HEK293T (cell line): Measurements from ENCODE around the gene RIMOC1.

Experiments
- CTCF ChIA-PET: fragments of 350-600 bp; formaldehyde crosslinking; extraction: SDS; loops from one replicate; lab custom pipeline; 2021; ENCODE audit warnings: antibody characterized with exemption, inconsistent platforms; lab: Yijun Ruan, JAX
- POLR2A ChIA-PET: fragments of 350-600 bp; formaldehyde crosslinking; extraction: SDS; loops from one replicate; lab custom pipeline; 2020; ENCODE audit warnings: antibody characterized with exemption, inconsistent platforms; lab: Yijun Ruan, JAX
- DNase-seq: peaks from one replicate; pipeline ENCODE4 v3.0.0; 2012; ENCODE audit warnings: mixed read lengths; ENCODE audit errors: extremely low spot score
- ARNT ChIP-seq: fragments of 450-650 bp; IDR thresholded peaks from 2 replicates; pipeline ENCODE4 v1.6.1; 2017; ENCODE audit warnings: mild to moderate bottlenecking
- BHLHE40 ChIP-seq: fragments of 450-650 bp; IDR thresholded peaks from 2 replicates; pipeline ENCODE4 v1.6.1; 2016; ENCODE audit warnings: mild to moderate bottlenecking, moderate library complexity, borderline replicate concordance
- CTBP1 ChIP-seq: fragments of 450-650 bp; IDR thresholded peaks from 2 replicates; pipeline ENCODE4 v1.6.1; 2016; ENCODE audit warnings: borderline replicate concordance
- ELF4 ChIP-seq: fragments of 450-650 bp; IDR thresholded peaks from 2 replicates; pipeline ENCODE4 v1.6.1; 2017; ENCODE audit warnings: antibody characterized with exemption
- FOXA1 ChIP-seq: fragments of 450-650 bp; IDR thresholded peaks from 2 replicates; pipeline ENCODE4 v1.6.1; 2016; ENCODE audit warnings: mild to moderate bottlenecking
- FOXK2 ChIP-seq: fragments of 450-650 bp; IDR thresholded peaks from 2 replicates; pipeline ENCODE4 v1.6.1; 2016; ENCODE audit warnings: mild to moderate bottlenecking
- FOXM1 ChIP-seq: fragments of 450-650 bp; IDR thresholded peaks from 2 replicates; pipeline ENCODE4 v1.6.1; 2017; ENCODE audit warnings: mild to moderate bottlenecking, borderline replicate concordance
- HDGF ChIP-seq: fragments of 450-650 bp; IDR thresholded peaks from 2 replicates; pipeline ENCODE4 v1.6.1; 2017; ENCODE audit warnings: antibody characterized with exemption, borderline replicate concordance
- L3MBTL2 ChIP-seq: fragments of 450-650 bp; conservative IDR thresholded peaks from 2 replicates; pipeline ENCODE4 v1.6.1; 2016; ENCODE audit warnings: mild to moderate bottlenecking
- LEF1 ChIP-seq: fragments of 450-650 bp; IDR thresholded peaks from 2 replicates; pipeline ENCODE4 v1.6.1; 2017; ENCODE audit warnings: mild to moderate bottlenecking, borderline replicate concordance
- NFRKB ChIP-seq: fragments of 450-650 bp; IDR thresholded peaks from 2 replicates; pipeline ENCODE4 v1.6.1; 2016; ENCODE audit warnings: mild to moderate bottlenecking, moderate library complexity
- SP1 ChIP-seq: fragments of 450-650 bp; IDR thresholded peaks from 2 replicates; pipeline ENCODE4 v1.6.1; 2017
- SUZ12 ChIP-seq: fragments of 450-650 bp; IDR thresholded peaks from 2 replicates; pipeline ENCODE4 v1.6.1; 2016; ENCODE audit warnings: mild to moderate bottlenecking
- TARDBP ChIP-seq: fragments of 450-650 bp; IDR thresholded peaks from 2 replicates; pipeline ENCODE4 v1.6.1; 2016
- ZNF384 ChIP-seq: fragments of 450-650 bp; IDR thresholded peaks from 2 replicates; pipeline ENCODE4 v1.6.1; 2016
- TF ChIP-seq, protein P1 (sequence below): fragments of 450-650 bp; IDR thresholded peaks from 2 replicates; pipeline ENCODE4 v1.6.1; 2016

RIMOC1 gene

DNA sequence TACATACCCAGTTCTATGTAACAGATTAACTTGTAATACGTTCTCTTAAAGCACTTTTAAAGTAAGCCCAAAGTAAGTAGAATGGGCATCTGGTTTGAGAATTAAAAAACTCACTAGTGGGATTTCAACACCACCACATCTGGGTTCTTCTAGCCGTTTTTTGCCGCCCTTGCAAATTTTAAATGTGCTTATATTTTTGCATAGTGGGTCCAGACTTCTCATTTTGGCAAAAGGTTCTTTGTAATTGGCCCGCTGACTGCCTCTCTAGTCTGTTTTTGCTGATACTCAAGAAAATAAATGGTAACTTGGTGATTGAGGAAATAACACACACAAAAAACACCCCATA is 20.4 kb downstream of the RIMOC1 start:
- ChIA-PET POLR2A (interaction anchor here (1.1 to 2.1 kb wide), 3 partner anchors 11 to 20 kb away, joined by 6 to 22 read pairs (median 6); partner anchors contain the start of gene RIMOC1), CTCF (interaction anchor here (1.1 kb wide), 2 partner anchors 12 to 113 kb away, joined by 3 to 6 read pairs; no protein-coding TSS in a partner anchor)
- no peak for TF ChIP-seq LEF1
- TF ChIP-seq BHLHE40: no peak
- no peak for TF ChIP-seq FOXK2
- TF ChIP-seq ARNT: no peak
- no peak for TF ChIP-seq SP1
- no peak for TF ChIP-seq ELF4
- TF ChIP-seq, protein P1, sequence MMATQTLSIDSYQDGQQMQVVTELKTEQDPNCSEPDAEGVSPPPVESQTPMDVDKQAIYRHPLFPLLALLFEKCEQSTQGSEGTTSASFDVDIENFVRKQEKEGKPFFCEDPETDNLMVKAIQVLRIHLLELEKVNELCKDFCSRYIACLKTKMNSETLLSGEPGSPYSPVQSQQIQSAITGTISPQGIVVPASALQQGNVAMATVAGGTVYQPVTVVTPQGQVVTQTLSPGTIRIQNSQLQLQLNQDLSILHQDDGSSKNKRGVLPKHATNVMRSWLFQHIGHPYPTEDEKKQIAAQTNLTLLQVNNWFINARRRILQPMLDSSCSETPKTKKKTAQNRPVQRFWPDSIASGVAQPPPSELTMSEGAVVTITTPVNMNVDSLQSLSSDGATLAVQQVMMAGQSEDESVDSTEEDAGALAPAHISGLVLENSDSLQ: no peak
- no peak for DNase-seq

DNA sequence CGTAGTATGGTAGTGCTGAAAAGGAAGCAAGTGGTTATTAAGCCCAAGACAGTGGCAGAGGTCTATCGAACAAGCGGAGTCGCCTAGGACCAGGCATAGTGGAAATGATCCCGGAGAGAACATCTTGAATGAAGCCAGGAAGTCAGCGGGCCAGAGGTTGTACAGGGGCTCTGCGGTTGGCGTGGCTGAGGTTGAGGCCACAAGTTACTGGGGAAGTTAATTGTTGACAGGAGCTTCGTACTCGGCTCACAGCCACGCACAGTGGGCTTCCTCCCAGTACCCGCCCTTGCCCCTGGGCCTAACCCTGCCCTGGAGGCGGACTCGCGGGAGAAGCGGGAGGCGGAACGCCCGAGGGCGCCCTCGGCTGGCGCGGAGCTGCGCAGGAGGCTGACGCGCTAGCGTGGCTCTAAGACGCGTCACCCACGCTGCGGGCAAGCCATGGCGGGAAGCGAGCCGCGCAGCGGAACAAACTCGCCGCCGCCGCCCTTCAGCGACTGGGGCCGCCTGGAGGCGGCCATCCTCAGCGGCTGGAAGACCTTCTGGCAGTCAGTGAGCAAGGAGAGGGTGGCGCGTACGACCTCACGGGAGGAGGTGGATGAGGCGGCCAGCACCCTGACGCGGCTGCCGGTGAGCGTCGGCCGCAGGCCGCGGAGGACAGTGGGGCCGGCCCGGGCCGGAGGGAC is 20.9 kb downstream of the RIMOC1 start, which contains the start of gene FBXO4:
Gene FBXO4 (plus strand): TSS at position 410 of the 683 bp plus-strand sequence. CDS start 29 bp downstream, at position 439.
- ChIA-PET CTCF (interaction anchor here (0.5 to 1.2 kb wide), 4 partner anchors 12 to 842 kb away, joined by 3 to 6 read pairs (median 3); no protein-coding TSS in a partner anchor), POLR2A (interaction anchor here (1.1 to 2.1 kb wide), 4 partner anchors 12 to 48 kb away, joined by 5 to 22 read pairs (median 6); partner anchors contain the start of gene RIMOC1)
- DNase-seq: peak; percentile 74
- TF ChIP-seq NFRKB: no peak
- TF ChIP-seq, protein P1: no peak
- no peak for TF ChIP-seq ZNF384
- no peak for TF ChIP-seq SUZ12
- TF ChIP-seq LEF1: no peak
- TF ChIP-seq FOXK2: no peak
- no peak for TF ChIP-seq FOXM1
- peak; percentile 76 for TF ChIP-seq TARDBP
- TF ChIP-seq SP1: no peak
- peak; percentile 78 for TF ChIP-seq L3MBTL2
- TF ChIP-seq FOXA1: no peak
- TF ChIP-seq ARNT: no peak
- no peak for TF ChIP-seq BHLHE40

DNA sequence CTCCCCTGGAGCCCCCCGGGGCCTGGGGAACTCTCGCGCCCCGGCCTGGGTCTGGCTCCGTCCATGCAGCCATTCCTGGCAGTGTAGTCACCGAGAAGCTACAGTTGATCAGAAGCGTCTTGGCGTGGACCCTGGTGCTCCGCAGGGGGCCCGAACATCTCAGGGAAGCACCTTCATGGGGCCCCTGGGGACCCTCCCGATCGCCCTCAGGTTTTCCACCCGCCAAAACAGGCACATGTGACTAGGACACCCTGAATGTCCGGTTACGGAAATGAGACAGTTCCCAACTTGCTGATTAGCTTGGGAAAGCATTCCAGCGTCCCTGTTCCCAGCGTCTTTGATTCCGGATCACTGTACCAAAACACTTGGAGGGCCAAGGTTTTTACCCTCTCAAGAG is 21.4 kb downstream of the RIMOC1 start:
- no peak for TF ChIP-seq LEF1
- no peak for TF ChIP-seq ZNF384
- no peak for TF ChIP-seq BHLHE40
- no peak for TF ChIP-seq FOXM1
- no peak for TF ChIP-seq CTBP1
- TF ChIP-seq, protein P1: no peak
- peak; percentile 21 for DNase-seq
- ChIA-PET POLR2A (interaction anchor here (1.1 to 2.1 kb wide), 4 partner anchors 12 to 49 kb away, joined by 5 to 22 read pairs (median 6); partner anchors contain the start of gene RIMOC1), CTCF (interaction anchor here (0.5 to 1.2 kb wide), 4 partner anchors 13 to 842 kb away, joined by 3 to 6 read pairs (median 3); no protein-coding TSS in a partner anchor)

DNA sequence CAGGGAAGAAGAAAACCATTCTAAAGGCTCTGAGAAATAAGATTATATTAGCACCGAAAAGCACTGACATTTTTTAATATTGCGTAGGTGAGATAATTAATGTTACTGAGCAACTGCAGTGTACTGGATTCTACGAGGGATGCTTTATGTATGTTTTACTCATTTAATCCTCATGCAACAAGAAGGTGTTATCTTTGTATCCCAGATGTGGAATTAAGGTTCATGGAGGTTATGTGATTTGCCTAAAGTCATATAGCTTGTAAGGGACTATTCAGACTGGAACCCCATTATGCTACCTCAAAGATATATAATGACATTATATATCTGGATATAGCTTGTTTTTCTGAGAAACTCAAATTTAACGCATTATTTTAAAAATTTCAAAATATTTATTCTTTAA is 23.5 kb downstream of the RIMOC1 start:
- no peak for DNase-seq
- TF ChIP-seq CTBP1: no peak
- TF ChIP-seq SP1: no peak
- TF ChIP-seq HDGF: no peak
- no peak for TF ChIP-seq ARNT
- TF ChIP-seq FOXK2: no peak
- TF ChIP-seq, protein P1: no peak
- TF ChIP-seq NFRKB: no peak
- TF ChIP-seq L3MBTL2: no peak
- POLR2A ChIA-PET: no interaction called here
- CTCF ChIA-PET: no interaction called here

DNA sequence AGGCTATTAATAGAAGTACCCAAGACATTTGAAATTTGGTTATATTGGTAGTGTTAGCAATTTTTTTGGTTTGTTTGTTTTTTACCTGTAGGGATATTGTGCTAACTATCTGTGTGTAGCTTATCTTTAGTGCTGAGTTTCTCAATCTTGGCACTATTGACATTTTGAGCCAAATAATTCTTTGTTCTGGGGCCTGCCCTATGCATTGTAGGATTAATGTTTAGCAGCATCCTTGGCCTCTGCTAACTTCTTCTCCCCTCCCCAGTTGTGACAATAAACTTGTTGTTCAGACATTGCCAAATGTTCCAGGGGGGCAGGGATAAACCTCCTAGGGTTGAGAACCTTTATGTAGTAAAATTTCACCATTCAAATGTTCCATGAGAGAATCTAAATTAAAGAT is 24.9 kb downstream of the RIMOC1 start:
- POLR2A ChIA-PET: interaction anchor here (0.9 kb wide), 1 partner anchor 25 kb away, joined by 4 read pairs; the partner anchor contains the start of gene RIMOC1
- TF ChIP-seq BHLHE40 (no peak), HDGF (no peak), FOXA1 (no peak), FOXM1 (no peak), FOXK2 (no peak)
- TF ChIP-seq, protein P1: no peak
- no peak for DNase-seq
- CTCF ChIA-PET: interaction anchor here (0.6 kb wide), 1 partner anchor 566 kb away, joined by 3 read pairs; no protein-coding TSS in a partner anchor
